H1 (cell line): ENCODE measurements around the gene UBTD1. TPM values are rescaled to one million over a fixed set of nuclear protein-coding genes. Genes with fewer than 3 reads are reported as not detected.

Source experiments
- CTCF ChIA-PET: fragments of 300-600 bp; sonication (Branson Sonifier 250); formaldehyde crosslinking; loops from one replicate; lab custom pipeline; 2021; ENCODE audit not compliant: partially characterized antibody; lab: Charles Lee
- POLR2A ChIA-PET: fragments of 300-600 bp; sonication (Branson Sonifier 250); formaldehyde crosslinking; loops from one replicate; lab custom pipeline; 2021; ENCODE audit warnings: inconsistent platforms; ENCODE audit not compliant: partially characterized antibody; lab: Charles Lee
- DNase-seq, 2 experiments: peaks; one replicate each; pipeline versions ENCODE4 v3.0.0 to v3.0.0-alpha.2; 2010 to 2022; ENCODE audit warnings: low spot score in 2 of 2, low read depth in 1 of 2, mixed read lengths in 1 of 2
- FAIRE-seq: peaks from 2 replicates; lab custom pipeline; 2011; peaks lifted over from hg19 to GRCh38; lab: Jason Lieb, UNC
- H2AFZ ChIP-seq: 2 replicates; pipeline ENCODE4 v1.8.1; 2012; ENCODE audit warnings: low read length, inconsistent platforms
- H2AK5ac ChIP-seq: 2 replicates; pipeline ENCODE4 v1.6.1; 2013; ENCODE audit warnings: low read depth, low read length
- H2BK120ac ChIP-seq: replicated peaks from 2 replicates; pipeline ENCODE3; 2013; ENCODE audit warnings: low read depth, low read length, inconsistent platforms
- H2BK12ac ChIP-seq: 2 replicates; pipeline ENCODE4 v1.6.1; 2013; ENCODE audit warnings: low read depth, low read length
- H2BK15ac ChIP-seq: 2 replicates; pipeline ENCODE4 v1.6.1; 2013; ENCODE audit warnings: low read length
- H2BK20ac ChIP-seq: 2 replicates; pipeline ENCODE4 v1.6.1; 2013; ENCODE audit warnings: low read length
- H2BK5ac ChIP-seq: 2 replicates; pipeline ENCODE4 v1.6.1; 2013; ENCODE audit warnings: low read depth, low read length
- H3K14ac ChIP-seq: 2 replicates; pipeline ENCODE4 v1.6.1; 2013; ENCODE audit warnings: inconsistent platforms; ENCODE audit not compliant: insufficient read length
- H3K18ac ChIP-seq: 2 replicates; pipeline ENCODE4 v1.6.1; 2013; ENCODE audit warnings: low read length; ENCODE audit errors: extremely low read depth
- H3K23ac ChIP-seq: 2 replicates; pipeline ENCODE4 v1.6.1; 2013; ENCODE audit warnings: inconsistent platforms; ENCODE audit not compliant: insufficient read length
- H3K23me2 ChIP-seq: 2 replicates; pipeline ENCODE4 v1.6.1; 2013; ENCODE audit warnings: low read depth, low read length
- H3K27ac ChIP-seq: 2 replicates; pipeline ENCODE4 v1.6.1; 2011; ENCODE audit warnings: low read depth, low read length, inconsistent platforms
- H3K27me3 ChIP-seq, 4 experiments: replicated peaks in 1 of 4; 1 replicate in 1 of 4; 2 replicates in 3 of 4; pipeline versions ENCODE4 v1.6.1 to v1.8.1; 2011 to 2013; ENCODE audit warnings: low read length in 3 of 4, mild to moderate bottlenecking in 3 of 4, inconsistent platforms in 2 of 4, mixed read lengths in 2 of 4, moderate library complexity in 1 of 4; ENCODE audit not compliant: control insufficient read depth in 3 of 4, insufficient read depth in 3 of 4; ENCODE audit errors: extremely low read depth in 1 of 4
- H3K36me3 ChIP-seq, 4 experiments: 2 replicates each; pipeline versions ENCODE4 v1.6.1 to v1.8.1; 2011 to 2013; ENCODE audit warnings: mild to moderate bottlenecking in 4 of 4, low read length in 3 of 4, moderate library complexity in 2 of 4, control low read depth in 1 of 4, inconsistent platforms in 1 of 4; ENCODE audit not compliant: insufficient read depth in 4 of 4, control insufficient read depth in 2 of 4
- H3K4ac ChIP-seq: replicated peaks from 2 replicates; pipeline ENCODE3; 2013; ENCODE audit warnings: low read length, low read depth, mixed read lengths, inconsistent platforms; ENCODE audit not compliant: insufficient read length
- H3K4me1 ChIP-seq, 4 experiments: replicated peaks in 1 of 4; 1 replicate in 1 of 4; 2 replicates in 3 of 4; pipeline versions ENCODE4 v1.6.1 to v1.8.1; 2011 to 2013; ENCODE audit warnings: low read length in 3 of 4, inconsistent platforms in 2 of 4, mixed read lengths in 1 of 4; ENCODE audit not compliant: insufficient read depth in 4 of 4, control insufficient read depth in 3 of 4
- H3K4me2 ChIP-seq, 2 experiments: 2 replicates each; pipeline versions ENCODE4 v1.6.1 to v1.8.1; 2011 to 2013; ENCODE audit warnings: low read depth in 2 of 2, low read length in 2 of 2, control low read depth in 1 of 2, inconsistent platforms in 1 of 2, mild to moderate bottlenecking in 1 of 2; ENCODE audit not compliant: insufficient read depth in 1 of 2
- H3K4me3 ChIP-seq, 4 experiments: fragments of 200-600, 300-600 bp in 1 of 4; sonication (generic), shearing (Covaris generic), sonication (Bioruptor Twin) in 1 of 4; 2 replicates each; pipeline versions ENCODE4 v1.5.1 to v1.8.1; 2011 to 2016; ENCODE audit warnings: low read length in 4 of 4, low read depth in 3 of 4, control low read depth in 2 of 4, inconsistent platforms in 2 of 4, mild to moderate bottlenecking in 2 of 4, mixed read lengths in 1 of 4, moderate library complexity in 1 of 4; ENCODE audit not compliant: insufficient read depth in 2 of 4; ENCODE audit errors: extremely low read depth in 1 of 4
- H3K56ac ChIP-seq: replicated peaks from 2 replicates; pipeline ENCODE3; 2013; ENCODE audit warnings: low read depth, mild to moderate bottlenecking, mixed read lengths, low read length, inconsistent platforms; ENCODE audit not compliant: insufficient read length
- H3K79me1 ChIP-seq: 2 replicates; pipeline ENCODE4 v1.6.1; 2013; ENCODE audit warnings: low read depth, low read length, control low read depth
- H3K79me2 ChIP-seq, 2 experiments: 2 replicates each; pipeline versions ENCODE4 v1.6.1 to v1.8.1; 2012 to 2013; ENCODE audit warnings: low read length in 2 of 2, mild to moderate bottlenecking in 2 of 2, inconsistent platforms in 1 of 2; ENCODE audit not compliant: insufficient read depth in 2 of 2, control insufficient read depth in 1 of 2
- H3K9ac ChIP-seq, 4 experiments: replicated peaks in 1 of 4; 1 replicate in 1 of 4; 2 replicates in 3 of 4; pipeline versions ENCODE4 v1.6.1 to v1.8.1; 2011 to 2013; ENCODE audit warnings: low read depth in 3 of 4, low read length in 3 of 4, control low read depth in 2 of 4, mild to moderate bottlenecking in 2 of 4, moderate library complexity in 2 of 4, inconsistent platforms in 1 of 4; ENCODE audit errors: extremely low read depth in 1 of 4
- H3K9me3 ChIP-seq, 2 experiments: 2 replicates each; pipeline versions ENCODE4 v1.6.1 to v1.8.1; 2012 to 2013; ENCODE audit warnings: mild to moderate bottlenecking in 2 of 2, moderate library complexity in 2 of 2, control low read depth in 1 of 2, inconsistent platforms in 1 of 2, low read depth in 1 of 2, low read length in 1 of 2, mixed read lengths in 1 of 2; ENCODE audit not compliant: insufficient read depth in 2 of 2
- H4K20me1 ChIP-seq, 2 experiments: replicated peaks in 1 of 2; 2 replicates each; pipeline versions ENCODE3 to v1.8.1; 2011 to 2013; ENCODE audit warnings: inconsistent platforms in 2 of 2, low read length in 2 of 2, mild to moderate bottlenecking in 1 of 2; ENCODE audit not compliant: insufficient read depth in 2 of 2, control insufficient read depth in 1 of 2
- H4K5ac ChIP-seq: 2 replicates; pipeline ENCODE4 v1.6.1; 2013; ENCODE audit warnings: low read length, low read depth, mixed read lengths, inconsistent platforms; ENCODE audit not compliant: insufficient read length
- H4K8ac ChIP-seq: 2 replicates; pipeline ENCODE4 v1.8.0; 2013; ENCODE audit warnings: mild to moderate bottlenecking, moderate library complexity, low read length, inconsistent platforms; ENCODE audit not compliant: insufficient read depth; ENCODE audit errors: extremely low read depth
- H4K91ac ChIP-seq: replicated peaks from 2 replicates; pipeline ENCODE3; 2013; ENCODE audit warnings: low read length, mixed read lengths, inconsistent platforms; ENCODE audit not compliant: insufficient read length
- GABPA ChIP-seq: IDR thresholded peaks from 2 replicates; pipeline ENCODE4 v1.6.1; 2011; ENCODE audit warnings: mild to moderate bottlenecking, low read length, moderate library complexity, borderline replicate concordance; ENCODE audit not compliant: insufficient read depth
- SP2 ChIP-seq: IDR thresholded peaks from 2 replicates; pipeline ENCODE4 v1.6.1; 2012; ENCODE audit warnings: mild to moderate bottlenecking, low read length, inconsistent platforms
- WGBS, 2 experiments: shearing (Covaris generic) in 1 of 2; methylation state at CpG; one replicate each; pipeline versions ENCODE4 v1.1.6 to v1.1.7; 2013 to 2015; ENCODE audit warnings: low lambda C conversion rate in 2 of 2, mixed read lengths in 2 of 2, inconsistent platforms in 1 of 2, low coverage in 1 of 2, missing lambda C conversion rate in 1 of 2; ENCODE audit not compliant: insufficient replicate concordance in 2 of 2, insufficient coverage in 1 of 2, insufficient read length in 1 of 2; ENCODE audit errors: extremely low coverage in 1 of 2, missing lambda C conversion rate in 1 of 2; 5-methylcytosine and 5-hydroxymethylcytosine counted together
- polyA plus RNA-seq, 7 experiments: library from polyadenylated mRNA; depleted of rRNA in 3 of 7; stranded (reverse) in 5 of 7; unstranded in 2 of 7; fragments of >200 nt in 5 of 7; fragments of 200-250 nt in 2 of 7; gene quantifications; 1 replicate in 5 of 7; 2 replicates in 1 of 7; 4 replicates in 1 of 7; pipeline versions ENCODE4 v1.2.1 to v1.2.3, GENCODE V29; 2011 to 2013; ENCODE audit warnings: missing spikeins in 2 of 7, mixed read lengths in 2 of 7
- total RNA-seq: library from RNA; stranded (reverse); fragmentation: NEBNext Ultra II Directional; extraction: Animal tissue kit (Norgen Biotek cat#: 25700); gene quantifications from 2 replicates; pipeline ENCODE4 v1.2.1, GENCODE V29; 2021

UBTD1 gene
- total and polyA plus RNA-seq, 2 of the 8 experiments (the other 6 are each of a cell fraction or from before 2014, with no cell fraction given): 22.3 to 36.2 TPM

- H4K20me1 ChIP-seq: peaks cover 6 to 29% of the 10 kb centered on the region in 2 experiments
- WGBS, 2 experiments: 83% methylated on average over 2 of the region's 2 CpGs; no CpG with 5 or more reads in 1 of the 2 experiments
Observed at GRCh38 chr10:97500297-97500575, 1.5 kb downstream of the UBTD1 start.

More at GRCh38 chr10:97500297-97500575, 1.5 kb downstream of the UBTD1 start:
- no peak overlapping the region for H2BK5ac ChIP-seq
- H2BK12ac ChIP-seq: no peak overlapping the region
- CTCF ChIA-PET: interaction anchor here (0.9 to 2.6 kb wide), 10 partner anchors 12 to 55 kb away, joined by 3 to 24 read pairs (median 4); no protein-coding TSS in a partner anchor
- no peak overlapping the region for H4K91ac ChIP-seq
- H3K4me3 ChIP-seq: peak overlapping the region; percentile 83 to 92 (median 89); a peak in 5 of 8 replicates
- H2AK5ac ChIP-seq: no peak overlapping the region
- no peak overlapping the region for H3K4ac ChIP-seq
- peaks cover 15% of the 10 kb centered on the region for H3K23me2 ChIP-seq
- H3K18ac ChIP-seq: no peak overlapping the region
- peaks cover 17% of the 10 kb centered on the region for H3K79me1 ChIP-seq
- H2AFZ ChIP-seq: no peak overlapping the region
- peaks cover 3 to 12% (median 5%) of the 10 kb centered on the region in 4 experiments; a peak in 6 of 7 replicates for H3K4me1 ChIP-seq
- no peak overlapping the region for H3K56ac ChIP-seq
- TF ChIP-seq GABPA (no peak), SP2 (no peak)
- no peak overlapping the region for H4K8ac ChIP-seq
- peak overlapping the region in 1 of 4 experiments; percentile 42; a peak in 1 of 7 replicates for H3K9ac ChIP-seq
- no peak for FAIRE-seq
- no peak overlapping the region for H3K27ac ChIP-seq
- peaks cover 2 to 59% of the 10 kb centered on the region in 2 experiments; a peak in 3 of 4 replicates for H3K79me2 ChIP-seq
- no peak overlapping the region for H2BK20ac ChIP-seq
- peak overlapping the region; percentile 78 to 98 for H3K4me2 ChIP-seq
- H3K27me3 ChIP-seq: peaks cover 0 to 16% (median 13%) of the 10 kb centered on the region in 4 experiments; a peak in 5 of 7 replicates
- H3K14ac ChIP-seq: no peak overlapping the region
- H2BK120ac ChIP-seq: no peak overlapping the region
- H4K5ac ChIP-seq: no peak overlapping the region
- no peak overlapping the region; the same call in 1 of the 2 replicates for H2BK15ac ChIP-seq
- no peak for DNase-seq
- POLR2A ChIA-PET: interaction anchor here (1.2 to 2.5 kb wide), 7 partner anchors 12 to 50 kb away, joined by 3 to 11 read pairs (median 4); no protein-coding TSS in a partner anchor
- H3K9me3 ChIP-seq: no peaks in the 10 kb centered on the region
- no peaks in the 10 kb centered on the region for H3K36me3 ChIP-seq
- no peak overlapping the region for H3K23ac ChIP-seq
